ENCODE measurements around the gene KLHL41. TPM values are rescaled to one million over a fixed set of nuclear protein-coding genes. Genes with fewer than 3 reads are reported as not detected.
"Not testable (repeated sequence)": the region's sequence is repeated elsewhere in the genome, so short reads cannot be mapped to it uniquely, and the experiment has no call there.

Gene KLHL41
- total RNA-seq, 1 donor from 2014 or later, result 414 TPM

DNA sequence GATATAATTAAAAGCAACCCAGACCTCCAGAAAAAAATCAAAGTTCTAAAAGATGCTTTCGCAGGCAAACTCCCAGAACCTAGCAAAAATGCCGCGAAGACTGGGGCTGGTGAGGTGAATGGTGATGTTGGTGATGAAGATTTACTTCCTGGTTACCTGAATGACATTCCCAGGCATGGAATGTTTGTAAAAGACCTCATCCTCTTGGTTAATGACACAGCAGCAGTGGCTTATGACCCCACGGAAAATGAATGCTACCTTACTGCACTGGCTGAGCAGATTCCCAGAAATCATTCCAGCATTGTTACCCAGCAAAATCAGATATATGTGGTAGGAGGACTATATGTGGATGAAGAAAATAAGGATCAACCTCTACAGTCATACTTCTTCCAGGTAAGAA lies 994 bp downstream of the KLHL41 start:
- no peak for DNase-seq

GRCh38 chr2:169511818-169512217 lies 2.3 kb downstream of the KLHL41 start:
- DNase-seq, result no peak

GRCh38 chr2:169512525-169512924 lies 3.0 kb downstream of the KLHL41 start:
- no peak for DNase-seq

- no peak for DNase-seq
Observed at GRCh38 chr2:169513094-169513493, 3.6 kb downstream of the KLHL41 start.

- no peak for DNase-seq
Observed at GRCh38 chr2:169513926-169514325, 4.4 kb downstream of the KLHL41 start.

DNA sequence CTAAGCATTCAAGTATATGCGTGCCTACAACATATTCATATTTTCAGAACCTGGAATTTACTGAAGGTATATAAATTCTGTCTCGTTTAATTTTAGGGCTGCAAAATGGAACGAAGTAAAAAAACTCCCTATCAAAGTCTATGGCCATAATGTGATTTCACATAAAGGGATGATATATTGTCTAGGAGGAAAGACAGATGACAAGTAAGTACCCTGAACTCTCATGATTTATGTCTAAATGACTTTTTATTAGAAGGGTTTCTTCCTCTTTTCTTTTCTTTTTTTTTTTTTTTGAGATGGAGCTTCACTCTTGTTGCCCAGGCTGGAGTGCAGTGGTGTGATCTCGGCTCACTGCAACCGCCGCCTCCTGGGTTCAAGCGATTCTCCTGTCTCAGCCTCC lies 5.3 kb downstream of the KLHL41 start:
- DNase-seq, result not testable (repeated sequence)

GRCh38 chr2:169516488-169516995 lies 7.0 kb downstream of the KLHL41 start:
- DNase-seq, result not testable (repeated sequence)

GRCh38 chr2:169520896-169521295 lies 11.4 kb downstream of the KLHL41 start:
- no peak for DNase-seq

GRCh38 chr2:169523681-169524080 lies 14.2 kb downstream of the KLHL41 start:
- DNase-seq, result no peak

- DNase-seq, result no peak
Observed at GRCh38 chr2:169525434-169525833, 15.9 kb downstream of the KLHL41 start.

- DNase-seq, result no peak
Observed at GRCh38 chr2:169526451-169526850, 16.9 kb downstream of the KLHL41 start.

GRCh38 chr2:169528271-169528701 lies 18.8 kb downstream of the KLHL41 start:
- DNase-seq, result no peak

DNA sequence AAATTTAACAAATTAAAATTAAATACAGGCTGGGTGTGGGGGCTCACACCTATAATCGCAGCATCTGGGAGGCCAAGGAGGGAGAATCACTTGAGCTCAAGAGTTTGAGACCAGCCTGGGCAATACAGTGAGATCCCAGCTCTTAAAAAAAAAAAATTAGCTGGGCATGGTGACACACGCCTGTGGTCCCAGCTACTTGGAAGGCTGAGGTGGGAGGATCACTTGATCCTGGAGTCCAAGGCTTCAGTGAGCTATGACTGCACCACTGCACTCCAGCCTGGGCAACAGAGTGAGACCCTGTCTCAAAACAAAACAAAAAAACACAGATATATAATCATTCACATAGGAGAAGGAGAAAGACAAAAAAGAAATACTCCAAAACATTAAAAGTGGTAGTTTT lies 30.0 kb downstream of the KLHL41 start:
- not testable (repeated sequence) for DNase-seq

- DNase-seq, result no peak
Observed at GRCh38 chr2:169540146-169540545, 30.6 kb downstream of the KLHL41 start.

DNA sequence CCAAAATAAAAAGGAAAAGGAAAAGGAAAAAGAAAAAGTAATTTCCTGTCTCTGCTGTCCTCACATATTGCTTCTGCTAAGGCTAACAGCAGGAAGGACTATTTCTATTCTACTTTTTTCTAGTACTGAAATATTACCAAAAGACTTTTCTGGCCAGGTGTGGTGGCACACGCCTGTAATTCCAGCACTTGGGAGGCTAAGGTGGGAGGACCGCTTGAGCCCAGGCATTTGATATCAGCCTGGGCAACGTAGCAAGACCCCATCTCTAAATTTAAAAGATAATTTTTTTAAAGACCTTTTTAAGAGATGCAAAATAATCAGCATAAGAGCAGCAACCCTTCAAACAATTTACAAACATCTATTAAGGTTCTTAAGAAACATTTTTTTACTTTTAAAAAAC lies 32.9 kb downstream of the KLHL41 start:
- DNase-seq, result no peak

DNA sequence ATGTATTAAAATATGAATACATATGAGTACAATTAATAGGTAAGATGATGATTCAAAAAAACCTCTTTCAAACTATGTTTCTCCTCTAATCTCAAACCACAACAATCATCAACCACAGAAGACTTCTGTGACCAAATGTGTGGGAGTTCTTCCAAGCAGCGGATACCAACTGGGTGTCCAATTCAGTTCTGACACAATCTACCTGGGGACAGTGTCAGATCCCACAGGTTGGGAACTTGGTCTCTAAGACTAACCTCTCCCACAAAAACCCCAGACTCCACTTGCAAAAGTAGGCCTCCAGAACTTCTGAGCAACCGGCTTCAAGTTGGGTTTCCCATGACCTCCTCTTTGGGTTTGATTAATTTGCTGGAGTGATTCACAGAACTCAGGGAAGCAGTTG lies 37.3 kb downstream of the KLHL41 start:
- no peak for DNase-seq

- DNase-seq, result peak; percentile 11
Observed at GRCh38 chr2:169561364-169561763, 51.9 kb downstream of the KLHL41 start.

- not testable (repeated sequence) for DNase-seq
Observed at GRCh38 chr2:169562084-169562483, 52.6 kb downstream of the KLHL41 start.

DNA sequence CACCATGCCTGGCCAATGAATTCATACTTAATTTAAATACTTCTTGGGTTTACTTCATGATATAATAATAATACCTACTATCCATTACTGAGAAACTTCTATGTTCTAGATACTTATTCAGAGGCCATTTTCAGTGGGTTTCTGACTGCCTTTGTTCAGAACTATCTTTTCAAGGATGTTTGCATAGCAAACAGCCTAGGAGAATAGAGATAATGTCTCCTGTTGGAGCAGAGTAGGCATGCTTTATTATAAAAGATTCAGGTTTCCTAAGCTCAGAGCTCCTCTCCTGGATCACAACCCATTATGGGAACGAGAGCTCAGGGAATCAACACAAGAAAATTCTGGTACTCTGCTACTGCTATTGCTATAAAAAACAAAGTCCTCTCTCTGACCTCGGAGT lies 53.0 kb downstream of the KLHL41 start:
- no peak for DNase-seq

- no peak for DNase-seq
Observed at GRCh38 chr2:169565686-169566085, 56.2 kb downstream of the KLHL41 start.

GRCh38 chr2:169569948-169570347 lies 60.4 kb downstream of the KLHL41 start:
- DNase-seq, result no peak

- DNase-seq, result not testable (repeated sequence)
Observed at GRCh38 chr2:169570752-169571151, 61.2 kb downstream of the KLHL41 start.

GRCh38 chr2:169571571-169571970 lies 62.1 kb downstream of the KLHL41 start:
- no peak for DNase-seq

DNA sequence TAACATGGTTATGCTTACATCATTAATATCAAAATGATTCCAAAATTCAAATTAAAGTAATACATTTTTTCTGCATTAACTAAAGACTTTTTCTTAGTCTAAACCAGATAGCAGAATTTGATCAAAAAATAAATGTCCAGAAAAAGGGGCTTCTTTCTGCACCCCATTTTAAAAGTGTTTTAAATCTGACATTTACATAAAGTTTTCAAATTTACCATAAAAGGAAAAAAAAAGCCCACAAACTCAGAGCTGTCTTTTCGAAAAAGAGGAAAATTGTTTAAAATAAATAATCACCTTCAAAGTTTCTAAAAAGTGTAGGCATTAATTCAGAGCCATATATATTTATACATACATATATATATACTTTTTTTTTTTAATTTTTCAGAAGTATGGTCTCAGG lies 62.7 kb downstream of the KLHL41 start:
- no peak for DNase-seq

DNA sequence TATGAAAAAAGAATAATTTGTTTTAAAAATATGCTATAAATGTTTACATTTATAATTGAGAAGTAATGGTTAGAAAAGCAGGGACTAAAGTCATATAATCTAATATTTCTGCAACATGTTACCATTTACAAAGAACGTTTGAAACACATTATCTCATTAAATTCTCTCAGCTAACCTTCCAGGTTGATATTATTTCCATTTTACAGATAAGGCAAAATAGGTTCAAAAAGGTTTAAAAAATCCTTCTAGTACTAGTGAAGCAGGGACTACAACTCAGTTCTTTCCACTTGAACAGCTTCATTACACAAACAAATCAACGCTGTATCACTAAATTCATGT lies 63.3 kb downstream of the KLHL41 start:
- DNase-seq, result no peak

All from skin of body (tissue), 2 donors.